CD8-positive, alpha-beta memory T cell (primary cell): ENCODE results near the gene ATP6V1F. TPM values are rescaled to one million over a fixed set of nuclear protein-coding genes. Genes with fewer than 3 reads are reported as not detected.
A peak's percentile ranks its signal among the peaks of the same experiment; 100 is the strongest.

Source experiments
- CTCF ChIA-PET: fragments of 350-600 bp; sonication (Branson Sonifier 250); formaldehyde crosslinking; loops from one replicate; lab custom pipeline; 2021; ENCODE audit warnings: antibody characterized with exemption; lab: Charles Lee
- POLR2A ChIA-PET: fragments of 350-600 bp; sonication (Branson Sonifier 250); formaldehyde crosslinking; loops from one replicate; lab custom pipeline; 2021; ENCODE audit warnings: antibody characterized with exemption; lab: Charles Lee
- DNase-seq, 5 donors: peaks; one replicate each; pipeline versions ENCODE4 v3.0.0 to v3.0.0-alpha.2; 2020 to 2022; ENCODE audit warnings: mixed read lengths in 1 of 5
- H3K27ac ChIP-seq: one replicate; pipeline ENCODE4 v1.7.0; 2013; ENCODE audit warnings: low read depth, mild to moderate bottlenecking, low read length, moderate library complexity
- H3K27me3 ChIP-seq: 2 replicates; pipeline ENCODE4 v1.7.0; 2013; ENCODE audit warnings: low read length, mild to moderate bottlenecking; ENCODE audit not compliant: insufficient read depth, poor library complexity, severe bottlenecking
- H3K36me3 ChIP-seq: 2 replicates; pipeline ENCODE4 v1.7.0; 2013; ENCODE audit warnings: mild to moderate bottlenecking, low read length, moderate library complexity; ENCODE audit not compliant: insufficient read depth
- H3K4me1 ChIP-seq: 2 replicates; pipeline ENCODE4 v1.7.0; 2013; ENCODE audit warnings: mild to moderate bottlenecking, low read length, moderate library complexity; ENCODE audit not compliant: insufficient read depth
- H3K4me3 ChIP-seq: 2 replicates; pipeline ENCODE4 v1.7.0; 2013; ENCODE audit warnings: mild to moderate bottlenecking, low read length
- H3K9me3 ChIP-seq: 2 replicates; pipeline ENCODE4 v1.7.0; 2013; ENCODE audit warnings: mild to moderate bottlenecking, low read length
- H3K27ac Mint-ChIP-seq, 8 donors: one replicate each; pipeline ENCODE4 v1.8.0; 2020 to 2021; ENCODE audit warnings: mixed read lengths in 8 of 8, mild to moderate bottlenecking in 6 of 8, inconsistent platforms in 3 of 8, moderate library complexity in 3 of 8
- H3K27me3 Mint-ChIP-seq, 2 donors: one replicate each; pipeline ENCODE4 v1.8.0; 2020 to 2021; ENCODE audit warnings: mixed read lengths in 2 of 2, mild to moderate bottlenecking in 1 of 2, moderate library complexity in 1 of 2
- H3K36me3 Mint-ChIP-seq, 3 donors: one replicate each; pipeline ENCODE4 v1.8.0; 2020 to 2021; ENCODE audit warnings: mixed read lengths in 3 of 3, inconsistent platforms in 1 of 3, mild to moderate bottlenecking in 1 of 3
- H3K4me1 Mint-ChIP-seq, 3 donors: one replicate each; pipeline ENCODE4 v1.8.0; 2020 to 2021; ENCODE audit warnings: mixed read lengths in 3 of 3, inconsistent platforms in 1 of 3, mild to moderate bottlenecking in 1 of 3
- H3K4me3 Mint-ChIP-seq, 7 donors: one replicate each; pipeline ENCODE4 v1.8.0; 2020 to 2021; ENCODE audit warnings: mixed read lengths in 7 of 7, mild to moderate bottlenecking in 6 of 7, moderate library complexity in 4 of 7, inconsistent platforms in 2 of 7
- H3K9me3 Mint-ChIP-seq, 5 donors: one replicate each; pipeline ENCODE4 v1.8.0; 2020 to 2022; ENCODE audit warnings: mixed read lengths in 5 of 5, mild to moderate bottlenecking in 3 of 5, moderate library complexity in 2 of 5, inconsistent platforms in 1 of 5
- polyA plus RNA-seq: library from polyadenylated mRNA; unstranded; fragments of 300-500 nt; fragmentation: Illumina TruSeq; gene quantifications from one replicate; pipeline ENCODE4 v1.2.3, GENCODE V29; 2021
- total RNA-seq, 2 experiments: library from RNA; stranded (reverse); gene quantifications; one replicate each; pipeline ENCODE4 v1.2.3, GENCODE V29; 2021

Gene ATP6V1F
- total and polyA plus RNA-seq, 3 experiments from 2014 or later = 145 to 295 (median 147) TPM

DNA sequence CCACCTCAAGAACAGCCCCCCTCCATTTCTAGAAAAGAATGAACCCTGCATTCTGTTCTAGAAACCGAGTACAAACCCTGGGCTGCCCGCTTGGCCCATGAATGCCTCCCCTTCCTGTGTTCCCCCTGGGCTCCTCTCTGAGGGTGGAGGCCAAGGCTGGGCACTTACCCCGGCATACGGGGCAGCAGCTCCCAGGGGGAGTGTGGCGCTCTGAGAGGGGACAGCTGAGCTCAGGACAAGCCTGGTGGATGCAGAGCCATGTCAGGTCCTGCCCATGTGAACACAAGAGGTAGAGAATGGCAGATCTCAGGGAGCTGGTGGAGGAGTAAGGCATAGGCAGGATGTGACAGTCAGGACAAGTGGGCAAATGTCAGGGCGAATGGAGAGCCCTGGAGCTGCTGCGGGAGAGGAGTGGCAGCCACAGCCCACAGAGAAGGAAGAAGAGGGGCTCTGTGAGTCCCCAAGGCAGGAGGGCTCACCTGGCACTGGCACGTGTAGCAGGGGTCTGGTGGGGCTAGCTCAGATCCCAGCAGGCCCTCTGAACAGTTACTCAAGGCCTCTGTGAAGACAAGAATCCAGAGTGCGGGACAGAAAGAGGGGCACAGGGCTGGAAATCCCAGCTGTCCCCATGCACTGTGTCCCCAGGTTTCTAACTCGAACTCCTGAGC lies 18.9 kb downstream of the ATP6V1F start:
- H3K36me3 ChIP-seq = no peaks in the 10 kb centered on the region
- DNase-seq = peak in 1 of 5 donors; percentile 42
- H3K9me3 Mint-ChIP-seq = no peaks in the 10 kb centered on the region
- no peak overlapping the region for H3K4me3 Mint-ChIP-seq
- peaks cover 3 to 9% (median 4%) of the 10 kb centered on the region in 3 donors for H3K4me1 Mint-ChIP-seq
- no peak overlapping the region for H3K27ac ChIP-seq
- H3K27me3 ChIP-seq = no peaks in the 10 kb centered on the region
- H3K4me1 ChIP-seq = no peaks in the 10 kb centered on the region
- no peaks in the 10 kb centered on the region for H3K9me3 ChIP-seq
- peak overlapping the region in 1 of 8 donors; percentile 43 for H3K27ac Mint-ChIP-seq
- ChIA-PET CTCF (no interaction called here), POLR2A (interaction anchor here (1.2 kb wide), 1 partner anchor 18 kb away, joined by 3 read pairs; the partner anchor contains the start of gene ATP6V1F)
- H3K27me3 Mint-ChIP-seq = peaks cover 4 to 5% of the 10 kb centered on the region in 2 donors
- no peak overlapping the region for H3K4me3 ChIP-seq
- no peaks in the 10 kb centered on the region for H3K36me3 Mint-ChIP-seq

DNA sequence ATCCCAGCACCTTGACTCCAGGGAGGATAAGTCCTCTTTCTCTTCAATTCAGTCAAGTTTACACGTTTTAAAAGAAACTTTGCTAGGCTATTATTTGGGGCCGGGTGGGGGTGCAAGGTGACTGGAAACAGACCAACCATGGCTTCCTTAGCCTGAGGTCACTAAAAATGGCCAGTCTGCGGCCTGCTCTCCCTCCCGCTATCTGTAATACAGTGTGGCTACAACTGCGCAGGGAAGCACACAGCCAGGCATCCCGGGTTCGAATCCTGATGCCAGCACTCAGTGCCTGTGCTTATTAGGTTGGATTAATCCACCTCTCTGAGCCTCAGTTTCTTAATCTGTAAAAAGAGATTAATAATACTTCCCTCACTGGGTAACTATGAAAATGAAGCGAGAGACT lies 19.5 kb downstream of the ATP6V1F start:
- no peaks in the 10 kb centered on the region for H3K9me3 ChIP-seq
- H3K36me3 ChIP-seq = no peaks in the 10 kb centered on the region
- Mint-ChIP-seq H3K9me3 (no peaks in the 10 kb centered on the region), H3K27me3 (peaks cover 4 to 5% of the 10 kb centered on the region in 2 donors), H3K36me3 (no peaks in the 10 kb centered on the region), H3K27ac (no peak overlapping the region), H3K4me1 (peaks cover 3 to 9% (median 4%) of the 10 kb centered on the region in 3 donors), H3K4me3 (no peak overlapping the region)
- DNase-seq = no peak
- ChIA-PET POLR2A (no interaction called here), CTCF (interaction anchor here (1.9 to 4.0 kb wide), 2 partner anchors 20 to 274 kb away, joined by 5 to 47 read pairs; partner anchors contain the start of gene ATP6V1F)
- H3K4me3 ChIP-seq = no peak overlapping the region
- H3K27ac ChIP-seq = no peak overlapping the region
- H3K27me3 ChIP-seq = no peaks in the 10 kb centered on the region
- no peaks in the 10 kb centered on the region for H3K4me1 ChIP-seq

DNA sequence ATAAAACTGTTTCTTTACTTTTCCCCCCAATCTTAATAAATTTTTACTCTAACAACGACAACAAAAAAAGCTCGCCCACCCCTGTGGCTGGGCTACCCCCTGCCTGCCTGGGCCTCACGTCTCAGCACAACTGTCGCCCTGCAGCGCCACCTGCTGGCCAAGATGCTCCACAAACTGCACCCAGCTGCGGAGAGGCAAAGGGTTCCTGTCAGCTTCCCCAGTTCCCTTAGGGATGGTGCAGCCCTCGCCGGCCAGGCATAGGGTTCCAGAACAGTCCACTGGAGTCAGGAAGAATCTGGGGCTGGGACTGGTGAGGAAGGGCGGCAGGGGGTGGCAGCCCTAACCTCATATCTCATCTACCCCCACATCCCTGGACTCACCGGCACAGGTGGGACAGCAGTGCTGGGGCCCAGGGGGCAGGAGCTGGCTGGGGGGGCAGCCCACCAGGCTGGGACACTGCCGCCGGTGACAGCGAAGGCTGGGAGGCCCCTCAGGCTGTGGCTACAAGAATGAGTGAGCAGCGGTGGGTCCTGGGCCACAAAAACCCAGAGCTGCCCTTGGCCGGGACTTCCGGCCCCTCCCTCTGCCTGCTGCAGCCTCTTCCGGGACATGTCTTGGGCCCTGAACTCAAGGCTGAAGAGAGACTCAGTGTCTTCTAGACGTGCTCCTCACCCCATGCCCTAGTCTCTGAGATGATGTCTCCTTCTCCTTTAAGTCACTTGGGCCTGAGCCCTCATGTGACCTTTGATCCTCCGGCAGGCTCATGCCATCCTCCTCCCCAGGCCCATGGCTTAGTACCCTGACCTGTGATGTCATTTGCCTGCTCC lies 21.2 kb downstream of the ATP6V1F start:
- Histone ChIP-seq H3K27ac (no peak overlapping the region), H3K36me3 (no peaks in the 10 kb centered on the region), H3K9me3 (no peaks in the 10 kb centered on the region), H3K4me1 (no peaks in the 10 kb centered on the region), H3K27me3 (peaks cover 7% of the 10 kb centered on the region), H3K4me3 (no peak overlapping the region)
- Mint-ChIP-seq H3K27ac (peak overlapping the region in 3 of 8 donors; percentile 14 to 61 (median 33)), H3K27me3 (peaks cover 4 to 5% of the 10 kb centered on the region in 2 donors), H3K9me3 (no peaks in the 10 kb centered on the region), H3K4me1 (peaks cover 3 to 9% (median 4%) of the 10 kb centered on the region in 3 donors), H3K36me3 (no peaks in the 10 kb centered on the region), H3K4me3 (peak overlapping the region; percentile 14 to 79 (median 71))
- ChIA-PET POLR2A (interaction anchor here (0.7 to 0.8 kb wide), 2 partner anchors 20 to 46 kb away, joined by 4 read pairs; no protein-coding TSS in a partner anchor), CTCF (interaction anchor here (0.7 to 4.0 kb wide), 34 partner anchors 9 to 484 kb away, joined by 3 to 47 read pairs (median 4); partner anchors contain the start of genes ATP6V1F, KCP and TNPO3)
- DNase-seq = peak; percentile 74 to 89 (median 80)

DNA sequence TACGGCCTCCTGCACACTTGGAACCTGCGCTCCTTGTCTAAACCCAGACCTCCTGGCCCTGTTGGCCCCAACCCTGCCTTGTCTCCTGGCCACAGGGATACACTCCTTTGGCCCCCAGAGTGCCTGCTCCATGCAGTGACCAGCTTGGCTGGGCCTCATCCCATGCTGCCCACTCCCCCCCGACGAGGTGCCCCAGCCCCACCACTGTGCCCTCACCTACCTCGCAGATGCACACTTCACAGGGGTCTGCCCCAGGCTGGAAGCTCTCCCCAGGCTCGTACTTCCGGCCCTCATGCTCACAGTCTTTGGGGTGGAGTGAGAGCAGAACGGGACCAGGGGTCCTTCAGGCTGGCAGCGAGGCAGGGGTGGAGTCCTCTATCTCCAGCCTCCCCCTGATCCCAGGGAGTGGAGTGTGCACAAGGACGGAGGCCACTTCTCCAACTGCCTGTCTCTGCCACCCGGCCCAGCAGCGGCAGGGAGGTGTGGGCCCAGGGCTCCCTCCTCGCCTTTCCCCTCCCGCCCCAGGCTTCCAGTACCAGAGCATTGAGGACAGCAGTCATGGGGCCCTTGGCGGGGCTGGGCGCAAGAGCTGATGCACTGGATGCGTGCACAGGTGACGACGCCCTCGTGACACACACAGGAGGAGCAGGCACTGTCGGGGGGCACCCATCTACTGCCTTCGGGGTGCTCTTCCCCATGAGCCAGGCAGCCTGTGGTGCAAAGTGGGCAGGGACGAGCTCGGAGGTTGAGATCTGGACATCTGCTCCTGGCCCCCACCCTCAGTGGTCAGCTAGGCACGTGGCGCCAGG lies 22.1 kb downstream of the ATP6V1F start:
- Mint-ChIP-seq H3K9me3 (no peaks in the 10 kb centered on the region), H3K36me3 (no peaks in the 10 kb centered on the region), H3K27me3 (peaks cover 4 to 9% of the 10 kb centered on the region in 2 donors), H3K27ac (peak overlapping the region in 1 of 8 donors; percentile 56), H3K4me1 (peaks cover 3 to 12% (median 9%) of the 10 kb centered on the region in 3 donors), H3K4me3 (peak overlapping the region in 3 of 7 donors; percentile 57 to 75 (median 71))
- Histone ChIP-seq H3K27ac (no peak overlapping the region), H3K27me3 (peaks cover 7% of the 10 kb centered on the region), H3K4me3 (no peak overlapping the region), H3K9me3 (no peaks in the 10 kb centered on the region), H3K4me1 (no peaks in the 10 kb centered on the region), H3K36me3 (no peaks in the 10 kb centered on the region)
- ChIA-PET CTCF (interaction anchor here (0.8 to 4.0 kb wide), 12 partner anchors 15 to 458 kb away, joined by 3 to 47 read pairs (median 5); partner anchors contain the start of gene ATP6V1F), POLR2A (no interaction called here)
- DNase-seq = peak in 1 of 5 donors; percentile 46

DNA sequence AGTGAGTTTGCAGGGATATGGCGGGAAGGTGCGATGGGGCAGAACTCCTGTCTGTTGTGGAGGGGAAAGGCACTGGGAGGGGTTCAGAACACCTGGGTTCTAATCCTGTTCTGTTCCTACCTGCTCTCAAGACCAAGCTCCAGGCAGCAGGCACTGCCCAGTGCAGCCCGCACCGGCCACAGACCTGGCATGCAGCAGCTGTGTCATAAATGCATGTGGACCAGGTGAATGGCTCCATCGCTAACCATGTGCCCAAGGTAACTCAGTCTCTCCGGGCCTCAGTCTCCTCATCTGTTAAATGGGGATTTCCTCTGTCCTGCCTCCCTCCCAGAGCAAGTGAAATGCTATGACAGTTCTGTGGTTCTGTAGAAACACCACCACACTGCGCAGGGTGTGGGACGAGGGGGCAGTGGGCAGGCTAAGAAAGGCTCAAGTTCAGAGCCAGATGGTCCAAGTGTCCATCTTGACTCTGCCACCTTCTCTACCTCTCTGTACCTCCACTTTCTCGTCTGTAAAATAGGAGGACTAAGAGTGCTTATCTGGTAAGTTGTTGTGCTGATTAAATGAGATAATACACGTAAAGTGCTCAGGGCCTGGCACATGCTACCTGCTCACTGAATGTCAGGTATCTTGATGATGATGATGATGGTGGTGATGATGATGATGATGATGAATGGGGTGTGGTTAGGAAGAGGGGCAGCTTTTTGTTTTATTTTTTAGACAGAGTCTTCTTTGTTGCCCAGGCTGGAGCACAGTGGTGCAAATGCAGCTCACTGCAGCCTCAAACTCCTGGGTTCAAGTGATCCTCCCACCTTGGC lies 22.9 kb downstream of the ATP6V1F start:
- Mint-ChIP-seq H3K4me1 (peaks cover 3 to 12% (median 9%) of the 10 kb centered on the region in 3 donors), H3K36me3 (no peaks in the 10 kb centered on the region), H3K27ac (peak overlapping the region in 1 of 8 donors; percentile 42), H3K27me3 (peaks cover 9 to 15% of the 10 kb centered on the region in 2 donors), H3K9me3 (no peaks in the 10 kb centered on the region), H3K4me3 (peak overlapping the region in 1 of 7 donors; percentile 44)
- no peaks in the 10 kb centered on the region for H3K9me3 ChIP-seq
- H3K27ac ChIP-seq = no peak overlapping the region
- no peak for DNase-seq
- H3K27me3 ChIP-seq = peaks cover 7% of the 10 kb centered on the region
- no peaks in the 10 kb centered on the region for H3K36me3 ChIP-seq
- ChIA-PET CTCF (interaction anchor here (3.0 to 4.0 kb wide), 2 partner anchors 23 to 43 kb away, joined by 35 to 47 read pairs; partner anchors contain the start of gene ATP6V1F), POLR2A (no interaction called here)
- H3K4me1 ChIP-seq = no peaks in the 10 kb centered on the region
- no peak overlapping the region for H3K4me3 ChIP-seq

- Mint-ChIP-seq H3K9me3 (no peaks in the 10 kb centered on the region), H3K4me1 (peaks cover 3 to 12% (median 9%) of the 10 kb centered on the region in 3 donors), H3K27ac (no peak overlapping the region), H3K4me3 (no peak overlapping the region), H3K36me3 (no peaks in the 10 kb centered on the region), H3K27me3 (peaks cover 7 to 15% of the 10 kb centered on the region in 2 donors)
- H3K36me3 ChIP-seq = no peaks in the 10 kb centered on the region
- peaks cover 7% of the 10 kb centered on the region for H3K27me3 ChIP-seq
- no peaks in the 10 kb centered on the region for H3K4me1 ChIP-seq
- H3K27ac ChIP-seq = no peak overlapping the region
- POLR2A ChIA-PET = no interaction called here
- CTCF ChIA-PET = no interaction called here
- no peak overlapping the region for H3K4me3 ChIP-seq
- no peaks in the 10 kb centered on the region for H3K9me3 ChIP-seq
- peak in 1 of 5 donors; percentile 38 for DNase-seq
These were observed 23.9 kb downstream of the ATP6V1F start for GRCh38 chr7:128886391-128887168.
